CD14-positive monocyte (primary cell): ENCODE data around the gene SLC31A1. TPM values are rescaled to one million over a fixed set of nuclear protein-coding genes. Genes with fewer than 3 reads are reported as not detected.
A peak's percentile ranks its signal among the peaks of the same experiment; 100 is the strongest.

Experiments
- DNase-seq, 3 donors: peaks; one replicate each; pipeline ENCODE4 v3.0.0-alpha.2; 2011 to 2022
- H2AFZ ChIP-seq: 2 replicates; pipeline ENCODE4 v1.6.0; 2012; ENCODE audit warnings: mild to moderate bottlenecking, low read depth, low read length, inconsistent platforms; ENCODE audit not compliant: insufficient read depth, poor library complexity, severe bottlenecking
- H3K27ac ChIP-seq, 2 donors: 1 replicate in 1 of 2; 2 replicates in 1 of 2; pipeline ENCODE4 v1.5.1; 2012 to 2013; ENCODE audit warnings: low read length in 2 of 2, control low read depth in 1 of 2, inconsistent platforms in 1 of 2, low read depth in 1 of 2, mild to moderate bottlenecking in 1 of 2
- H3K27me3 ChIP-seq, 2 donors: one replicate each; pipeline versions ENCODE4 v1.6.0 to v1.6.1; 2011 to 2013; ENCODE audit warnings: low read length in 2 of 2; ENCODE audit not compliant: control insufficient read depth in 2 of 2, insufficient read depth in 2 of 2
- H3K36me3 ChIP-seq, 2 donors: replicated peaks in 1 of 2; 1 replicate in 1 of 2; 2 replicates in 1 of 2; pipeline versions ENCODE4 v1.5.1 to v1.6.1; 2012 to 2013; ENCODE audit warnings: low read length in 2 of 2, control low read depth in 1 of 2, inconsistent platforms in 1 of 2, mild to moderate bottlenecking in 1 of 2; ENCODE audit not compliant: insufficient read depth in 2 of 2, control insufficient read depth in 1 of 2
- H3K4me1 ChIP-seq, 2 donors: 1 replicate in 1 of 2; 2 replicates in 1 of 2; pipeline versions ENCODE4 v1.5.1 to v1.6.1; 2012 to 2013; ENCODE audit warnings: low read length in 2 of 2, control low read depth in 1 of 2, inconsistent platforms in 1 of 2, mild to moderate bottlenecking in 1 of 2, moderate library complexity in 1 of 2; ENCODE audit not compliant: insufficient read depth in 2 of 2, control insufficient read depth in 1 of 2
- H3K4me2 ChIP-seq: replicated peaks from 2 replicates; pipeline ENCODE3; 2012; ENCODE audit warnings: low read length, moderate library complexity, mild to moderate bottlenecking; ENCODE audit not compliant: poor library complexity, severe bottlenecking; ENCODE audit errors: extremely low read depth
- H3K4me3 ChIP-seq, 3 experiments: fragments of 200-600 bp in 1 of 3; sonication (generic) in 1 of 3; replicated peaks in 1 of 3; 1 replicate in 2 of 3; 2 replicates in 1 of 3; pipeline ENCODE4 v1.5.1; 2011 to 2013; ENCODE audit warnings: low read length in 3 of 3, mild to moderate bottlenecking in 3 of 3, control low read depth in 2 of 3, low read depth in 2 of 3, inconsistent platforms in 1 of 3, moderate library complexity in 1 of 3
- H3K79me2 ChIP-seq: 2 replicates; pipeline ENCODE4 v1.6.0; 2012; ENCODE audit warnings: mild to moderate bottlenecking, control low read depth, inconsistent platforms, low read length, moderate library complexity; ENCODE audit not compliant: insufficient read depth
- H3K9ac ChIP-seq: 2 replicates; pipeline ENCODE4 v1.6.0; 2017; ENCODE audit warnings: low read length, mild to moderate bottlenecking; ENCODE audit not compliant: insufficient read depth, poor library complexity, severe bottlenecking
- H3K9me3 ChIP-seq, 2 donors: replicated peaks in 1 of 2; 1 replicate in 1 of 2; 2 replicates in 1 of 2; pipeline versions ENCODE4 v1.5.1 to v1.6.1; 2012 to 2013; ENCODE audit warnings: low read length in 2 of 2, control low read depth in 1 of 2; ENCODE audit not compliant: control insufficient read depth in 1 of 2, insufficient read depth in 1 of 2
- H4K20me1 ChIP-seq: 2 replicates; pipeline ENCODE4 v1.6.0; 2012; ENCODE audit warnings: mild to moderate bottlenecking, low read length, control low read depth, moderate library complexity; ENCODE audit not compliant: insufficient read depth
- H3K27ac Mint-ChIP-seq, 7 donors: one replicate each; pipeline ENCODE4 v1.8.0; 2020; ENCODE audit warnings: mild to moderate bottlenecking in 7 of 7, mixed read lengths in 7 of 7, moderate library complexity in 6 of 7, inconsistent platforms in 2 of 7
- H3K27me3 Mint-ChIP-seq, 3 donors: one replicate each; pipeline ENCODE4 v1.8.0; 2021 to 2022; ENCODE audit warnings: low read depth in 3 of 3, mild to moderate bottlenecking in 3 of 3, mixed read lengths in 3 of 3, moderate library complexity in 3 of 3, inconsistent platforms in 1 of 3
- H3K36me3 Mint-ChIP-seq, 2 donors: one replicate each; pipeline ENCODE4 v1.8.0; 2020; ENCODE audit warnings: mixed read lengths in 2 of 2, inconsistent platforms in 1 of 2, mild to moderate bottlenecking in 1 of 2
- H3K4me1 Mint-ChIP-seq: one replicate; pipeline ENCODE4 v1.8.0; 2020; ENCODE audit warnings: mild to moderate bottlenecking, mixed read lengths
- H3K4me3 Mint-ChIP-seq, 2 donors: one replicate each; pipeline ENCODE4 v1.8.0; 2020; ENCODE audit warnings: mild to moderate bottlenecking in 2 of 2, mixed read lengths in 2 of 2, moderate library complexity in 1 of 2
- H3K9me3 Mint-ChIP-seq, 7 donors: one replicate each; pipeline ENCODE4 v1.8.0; 2020 to 2022; ENCODE audit warnings: mixed read lengths in 7 of 7, mild to moderate bottlenecking in 6 of 7, moderate library complexity in 6 of 7, inconsistent platforms in 2 of 7
- WGBS: methylation state at CpG from one replicate; pipeline ENCODE4 v1.1.5; 2013; ENCODE audit warnings: missing lambda C conversion rate; ENCODE audit not compliant: insufficient coverage; 5-methylcytosine and 5-hydroxymethylcytosine counted together
- intact Hi-C, 2 donors: fragments of 100-400 bp; cut with micrococcal nuclease; formaldehyde crosslinking; loops; one replicate each; pipeline versions ENCODE4 v1.15.0 to v1.15.1; 2023
- polyA plus RNA-seq, 3 donors: library from polyadenylated mRNA; depleted of rRNA in 1 of 3; unstranded in 2 of 3; stranded (reverse) in 1 of 3; fragments of 300-500 nt in 2 of 3; fragments of >200 nt in 1 of 3; fragmentation: Illumina TruSeq in 2 of 3; gene quantifications; 1 replicate in 2 of 3; 2 replicates in 1 of 3; pipeline ENCODE4 v1.2.3, GENCODE V29; 2012 to 2021
- TF ChIP-seq, protein P1 (sequence below): fragments of 200-600 bp; IDR thresholded peaks from one replicate; pipeline ENCODE4 v1.8.0; 2022; ENCODE audit warnings: antibody characterized with exemption, mild to moderate bottlenecking

Gene SLC31A1
- polyA plus RNA-seq, 3 donors, result 20.4 to 49.0 (median 38.8) TPM

DNA sequence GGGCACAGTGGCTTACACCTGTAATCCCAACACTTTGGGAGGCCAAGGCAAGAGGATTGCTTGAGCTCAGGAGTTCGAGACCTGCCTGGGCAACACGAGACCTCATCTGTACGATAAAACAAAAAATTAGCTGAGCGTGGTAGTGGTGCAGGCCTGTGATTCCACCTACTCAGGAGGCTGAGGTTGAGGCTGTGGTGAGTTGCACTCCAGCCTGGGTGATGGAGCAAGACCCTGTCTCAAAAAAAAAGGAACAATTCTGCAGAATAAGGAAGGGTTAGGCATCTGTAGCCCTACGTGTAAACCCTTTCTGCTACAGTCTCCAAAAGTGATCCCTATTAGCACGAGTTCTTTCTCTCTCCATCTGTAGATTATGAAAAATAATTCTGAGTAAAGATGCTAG is 34.1 kb downstream of the SLC31A1 start:
- Histone ChIP-seq H3K27me3 (no peaks in the 10 kb centered on the region), H3K79me2 (peaks cover 9% of the 10 kb centered on the region), H3K9me3 (peaks cover 0 to 6% of the 10 kb centered on the region in 2 donors), H3K27ac (peak overlapping the region; percentile 52 to 62), H2AFZ (no peak overlapping the region), H3K4me2 (no peak overlapping the region), H3K4me1 (peaks cover 14 to 15% of the 10 kb centered on the region in 2 donors), H3K4me3 (no peak overlapping the region), H3K9ac (no peak overlapping the region), H4K20me1 (peaks cover 11% of the 10 kb centered on the region), H3K36me3 (peaks cover 32 to 37% of the 10 kb centered on the region in 2 donors)
- Mint-ChIP-seq H3K4me3 (peak overlapping the region in 1 of 2 donors; percentile 55), H3K4me1 (peaks cover 12% of the 10 kb centered on the region), H3K27ac (peak overlapping the region; percentile 26 to 83 (median 74)), H3K9me3 (peaks cover 0 to 3% (median 0%) of the 10 kb centered on the region in 7 donors), H3K27me3 (peaks cover 0 to 4% (median 0%) of the 10 kb centered on the region in 3 donors), H3K36me3 (peaks cover 36 to 59% of the 10 kb centered on the region in 2 donors)
- WGBS, result 0% methylated on average over 3 of the region's 6 CpGs
- TF ChIP-seq, protein P1, sequence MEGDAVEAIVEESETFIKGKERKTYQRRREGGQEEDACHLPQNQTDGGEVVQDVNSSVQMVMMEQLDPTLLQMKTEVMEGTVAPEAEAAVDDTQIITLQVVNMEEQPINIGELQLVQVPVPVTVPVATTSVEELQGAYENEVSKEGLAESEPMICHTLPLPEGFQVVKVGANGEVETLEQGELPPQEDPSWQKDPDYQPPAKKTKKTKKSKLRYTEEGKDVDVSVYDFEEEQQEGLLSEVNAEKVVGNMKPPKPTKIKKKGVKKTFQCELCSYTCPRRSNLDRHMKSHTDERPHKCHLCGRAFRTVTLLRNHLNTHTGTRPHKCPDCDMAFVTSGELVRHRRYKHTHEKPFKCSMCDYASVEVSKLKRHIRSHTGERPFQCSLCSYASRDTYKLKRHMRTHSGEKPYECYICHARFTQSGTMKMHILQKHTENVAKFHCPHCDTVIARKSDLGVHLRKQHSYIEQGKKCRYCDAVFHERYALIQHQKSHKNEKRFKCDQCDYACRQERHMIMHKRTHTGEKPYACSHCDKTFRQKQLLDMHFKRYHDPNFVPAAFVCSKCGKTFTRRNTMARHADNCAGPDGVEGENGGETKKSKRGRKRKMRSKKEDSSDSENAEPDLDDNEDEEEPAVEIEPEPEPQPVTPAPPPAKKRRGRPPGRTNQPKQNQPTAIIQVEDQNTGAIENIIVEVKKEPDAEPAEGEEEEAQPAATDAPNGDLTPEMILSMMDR, result no peak
- DNase-seq, result peak; percentile 32 to 47 (median 39)
- intact Hi-C loops, result no loop called here

DNA sequence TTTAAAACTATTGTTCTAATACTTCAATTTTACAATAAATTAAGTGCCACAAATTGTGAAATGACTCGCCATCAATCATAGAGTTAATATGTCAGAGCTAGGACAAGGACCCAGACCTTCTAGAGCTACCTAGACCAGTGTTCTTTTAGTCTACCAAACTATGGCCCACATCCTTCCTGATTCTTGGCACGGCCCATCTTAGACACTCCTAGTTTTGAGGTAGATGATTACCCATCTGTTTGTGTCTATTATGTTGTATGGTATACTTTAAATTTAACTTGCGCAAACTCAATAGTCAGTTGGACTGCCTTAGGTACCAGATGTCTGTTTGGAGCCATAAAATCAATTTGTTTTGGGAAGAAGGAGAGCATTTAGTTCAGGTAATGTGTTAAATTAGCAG is 36.5 kb downstream of the SLC31A1 start:
- Histone ChIP-seq H3K4me2 (no peak overlapping the region), H3K9ac (no peak overlapping the region), H2AFZ (no peak overlapping the region), H4K20me1 (peaks cover 6% of the 10 kb centered on the region), H3K4me3 (no peak overlapping the region), H3K27ac (no peak overlapping the region), H3K79me2 (peaks cover 9% of the 10 kb centered on the region), H3K9me3 (no peaks in the 10 kb centered on the region), H3K36me3 (peaks cover 51 to 62% of the 10 kb centered on the region in 2 donors), H3K27me3 (no peaks in the 10 kb centered on the region), H3K4me1 (peaks cover 14 to 15% of the 10 kb centered on the region in 2 donors)
- intact Hi-C loops, result no loop called here
- TF ChIP-seq, protein P1, result no peak
- H3K4me3 Mint-ChIP-seq, result no peak overlapping the region
- H3K27ac Mint-ChIP-seq, result no peak overlapping the region
- H3K36me3 Mint-ChIP-seq, result peaks cover 55 to 75% of the 10 kb centered on the region in 2 donors
- peaks cover 12% of the 10 kb centered on the region for H3K4me1 Mint-ChIP-seq
- WGBS, result no CpG with 5 or more reads among the region's 3 CpGs
- no peaks in the 10 kb centered on the region for H3K9me3 Mint-ChIP-seq
- peaks cover 0 to 4% (median 0%) of the 10 kb centered on the region in 3 donors for H3K27me3 Mint-ChIP-seq
- no peak for DNase-seq
